H1 (cell line): ENCODE data around the gene AATK. TPM values are rescaled to one million over a fixed set of nuclear protein-coding genes. Genes with fewer than 3 reads are reported as not detected.

ENCODE experiments used
- CTCF ChIA-PET: fragments of 300-600 bp; sonication (Branson Sonifier 250); formaldehyde crosslinking; loops from one replicate; lab custom pipeline; 2021; ENCODE audit not compliant: partially characterized antibody; lab: Charles Lee
- POLR2A ChIA-PET: fragments of 300-600 bp; sonication (Branson Sonifier 250); formaldehyde crosslinking; loops from one replicate; lab custom pipeline; 2021; ENCODE audit warnings: inconsistent platforms; ENCODE audit not compliant: partially characterized antibody; lab: Charles Lee
- DNase-seq, 2 experiments: peaks; one replicate each; pipeline versions ENCODE4 v3.0.0 to v3.0.0-alpha.2; 2010 to 2022; ENCODE audit warnings: low spot score in 2 of 2, low read depth in 1 of 2, mixed read lengths in 1 of 2
- FAIRE-seq: peaks from 2 replicates; lab custom pipeline; 2011; peaks lifted over from hg19 to GRCh38; lab: Jason Lieb, UNC
- H2AFZ ChIP-seq: 2 replicates; pipeline ENCODE4 v1.8.1; 2012; ENCODE audit warnings: low read length, inconsistent platforms
- H2AK5ac ChIP-seq: 2 replicates; pipeline ENCODE4 v1.6.1; 2013; ENCODE audit warnings: low read depth, low read length
- H2BK120ac ChIP-seq: replicated peaks from 2 replicates; pipeline ENCODE3; 2013; ENCODE audit warnings: low read depth, low read length, inconsistent platforms
- H2BK12ac ChIP-seq: 2 replicates; pipeline ENCODE4 v1.6.1; 2013; ENCODE audit warnings: low read depth, low read length
- H2BK15ac ChIP-seq: 2 replicates; pipeline ENCODE4 v1.6.1; 2013; ENCODE audit warnings: low read length
- H2BK20ac ChIP-seq: 2 replicates; pipeline ENCODE4 v1.6.1; 2013; ENCODE audit warnings: low read length
- H2BK5ac ChIP-seq: 2 replicates; pipeline ENCODE4 v1.6.1; 2013; ENCODE audit warnings: low read depth, low read length
- H3K14ac ChIP-seq: 2 replicates; pipeline ENCODE4 v1.6.1; 2013; ENCODE audit warnings: inconsistent platforms; ENCODE audit not compliant: insufficient read length
- H3K18ac ChIP-seq: 2 replicates; pipeline ENCODE4 v1.6.1; 2013; ENCODE audit warnings: low read length; ENCODE audit errors: extremely low read depth
- H3K23ac ChIP-seq: 2 replicates; pipeline ENCODE4 v1.6.1; 2013; ENCODE audit warnings: inconsistent platforms; ENCODE audit not compliant: insufficient read length
- H3K23me2 ChIP-seq: 2 replicates; pipeline ENCODE4 v1.6.1; 2013; ENCODE audit warnings: low read depth, low read length
- H3K27ac ChIP-seq: 2 replicates; pipeline ENCODE4 v1.6.1; 2011; ENCODE audit warnings: low read depth, low read length, inconsistent platforms
- H3K27me3 ChIP-seq, 4 experiments: replicated peaks in 1 of 4; 1 replicate in 1 of 4; 2 replicates in 3 of 4; pipeline versions ENCODE4 v1.6.1 to v1.8.1; 2011 to 2013; ENCODE audit warnings: low read length in 3 of 4, mild to moderate bottlenecking in 3 of 4, inconsistent platforms in 2 of 4, mixed read lengths in 2 of 4, moderate library complexity in 1 of 4; ENCODE audit not compliant: control insufficient read depth in 3 of 4, insufficient read depth in 3 of 4; ENCODE audit errors: extremely low read depth in 1 of 4
- H3K36me3 ChIP-seq, 4 experiments: 2 replicates each; pipeline versions ENCODE4 v1.6.1 to v1.8.1; 2011 to 2013; ENCODE audit warnings: mild to moderate bottlenecking in 4 of 4, low read length in 3 of 4, moderate library complexity in 2 of 4, control low read depth in 1 of 4, inconsistent platforms in 1 of 4; ENCODE audit not compliant: insufficient read depth in 4 of 4, control insufficient read depth in 2 of 4
- H3K4ac ChIP-seq: replicated peaks from 2 replicates; pipeline ENCODE3; 2013; ENCODE audit warnings: low read length, low read depth, mixed read lengths, inconsistent platforms; ENCODE audit not compliant: insufficient read length
- H3K4me1 ChIP-seq, 4 experiments: replicated peaks in 1 of 4; 1 replicate in 1 of 4; 2 replicates in 3 of 4; pipeline versions ENCODE4 v1.6.1 to v1.8.1; 2011 to 2013; ENCODE audit warnings: low read length in 3 of 4, inconsistent platforms in 2 of 4, mixed read lengths in 1 of 4; ENCODE audit not compliant: insufficient read depth in 4 of 4, control insufficient read depth in 3 of 4
- H3K4me2 ChIP-seq, 2 experiments: 2 replicates each; pipeline versions ENCODE4 v1.6.1 to v1.8.1; 2011 to 2013; ENCODE audit warnings: low read depth in 2 of 2, low read length in 2 of 2, control low read depth in 1 of 2, inconsistent platforms in 1 of 2, mild to moderate bottlenecking in 1 of 2; ENCODE audit not compliant: insufficient read depth in 1 of 2
- H3K4me3 ChIP-seq, 4 experiments: fragments of 200-600, 300-600 bp in 1 of 4; sonication (generic), shearing (Covaris generic), sonication (Bioruptor Twin) in 1 of 4; 2 replicates each; pipeline versions ENCODE4 v1.5.1 to v1.8.1; 2011 to 2016; ENCODE audit warnings: low read length in 4 of 4, low read depth in 3 of 4, control low read depth in 2 of 4, inconsistent platforms in 2 of 4, mild to moderate bottlenecking in 2 of 4, mixed read lengths in 1 of 4, moderate library complexity in 1 of 4; ENCODE audit not compliant: insufficient read depth in 2 of 4; ENCODE audit errors: extremely low read depth in 1 of 4
- H3K56ac ChIP-seq: replicated peaks from 2 replicates; pipeline ENCODE3; 2013; ENCODE audit warnings: low read depth, mild to moderate bottlenecking, mixed read lengths, low read length, inconsistent platforms; ENCODE audit not compliant: insufficient read length
- H3K79me1 ChIP-seq: 2 replicates; pipeline ENCODE4 v1.6.1; 2013; ENCODE audit warnings: low read depth, low read length, control low read depth
- H3K79me2 ChIP-seq, 2 experiments: 2 replicates each; pipeline versions ENCODE4 v1.6.1 to v1.8.1; 2012 to 2013; ENCODE audit warnings: low read length in 2 of 2, mild to moderate bottlenecking in 2 of 2, inconsistent platforms in 1 of 2; ENCODE audit not compliant: insufficient read depth in 2 of 2, control insufficient read depth in 1 of 2
- H3K9ac ChIP-seq, 4 experiments: replicated peaks in 1 of 4; 1 replicate in 1 of 4; 2 replicates in 3 of 4; pipeline versions ENCODE4 v1.6.1 to v1.8.1; 2011 to 2013; ENCODE audit warnings: low read depth in 3 of 4, low read length in 3 of 4, control low read depth in 2 of 4, mild to moderate bottlenecking in 2 of 4, moderate library complexity in 2 of 4, inconsistent platforms in 1 of 4; ENCODE audit errors: extremely low read depth in 1 of 4
- H3K9me3 ChIP-seq, 2 experiments: 2 replicates each; pipeline versions ENCODE4 v1.6.1 to v1.8.1; 2012 to 2013; ENCODE audit warnings: mild to moderate bottlenecking in 2 of 2, moderate library complexity in 2 of 2, control low read depth in 1 of 2, inconsistent platforms in 1 of 2, low read depth in 1 of 2, low read length in 1 of 2, mixed read lengths in 1 of 2; ENCODE audit not compliant: insufficient read depth in 2 of 2
- H4K20me1 ChIP-seq, 2 experiments: replicated peaks in 1 of 2; 2 replicates each; pipeline versions ENCODE3 to v1.8.1; 2011 to 2013; ENCODE audit warnings: inconsistent platforms in 2 of 2, low read length in 2 of 2, mild to moderate bottlenecking in 1 of 2; ENCODE audit not compliant: insufficient read depth in 2 of 2, control insufficient read depth in 1 of 2
- H4K5ac ChIP-seq: 2 replicates; pipeline ENCODE4 v1.6.1; 2013; ENCODE audit warnings: low read length, low read depth, mixed read lengths, inconsistent platforms; ENCODE audit not compliant: insufficient read length
- H4K8ac ChIP-seq: 2 replicates; pipeline ENCODE4 v1.8.0; 2013; ENCODE audit warnings: mild to moderate bottlenecking, moderate library complexity, low read length, inconsistent platforms; ENCODE audit not compliant: insufficient read depth; ENCODE audit errors: extremely low read depth
- H4K91ac ChIP-seq: replicated peaks from 2 replicates; pipeline ENCODE3; 2013; ENCODE audit warnings: low read length, mixed read lengths, inconsistent platforms; ENCODE audit not compliant: insufficient read length
- CHD2 ChIP-seq: IDR thresholded peaks from 2 replicates; pipeline ENCODE4 v1.6.1; 2012; ENCODE audit warnings: low read length, improper control_type of control experiment
- GTF2F1 ChIP-seq: IDR thresholded peaks from 2 replicates; pipeline ENCODE4 v1.6.1; 2012; ENCODE audit warnings: low read depth, low read length, improper control_type of control experiment, borderline replicate concordance
- HDAC6 ChIP-seq: IDR thresholded peaks from one replicate; pipeline ENCODE4 v1.7.1; 2012; ENCODE audit warnings: low read depth, mild to moderate bottlenecking, inconsistent platforms, low read length, moderate library complexity
- JUND ChIP-seq: IDR thresholded peaks from 2 replicates; pipeline ENCODE4 v1.6.1; 2011; ENCODE audit warnings: mild to moderate bottlenecking, improper control_type of control experiment, low read length
- MAFK ChIP-seq: IDR thresholded peaks from 2 replicates; pipeline ENCODE4 v1.6.1; 2012; ENCODE audit warnings: low read depth, mild to moderate bottlenecking, improper control_type of control experiment, low read length
- NANOG ChIP-seq: IDR thresholded peaks from 2 replicates; pipeline ENCODE4 v1.6.1; 2011; ENCODE audit warnings: low read length, low read depth, mild to moderate bottlenecking, inconsistent platforms; ENCODE audit not compliant: insufficient read depth, poor library complexity, severe bottlenecking
- SP1 ChIP-seq: IDR thresholded peaks from 2 replicates; pipeline ENCODE4 v1.6.1; 2011; ENCODE audit warnings: low read depth, low read length
- ZNF274 ChIP-seq: IDR thresholded peaks from 2 replicates; pipeline ENCODE4 v1.7.0; 2012; ENCODE audit warnings: low read length, borderline replicate concordance; ENCODE audit errors: extremely low read depth
- WGBS, 2 experiments: shearing (Covaris generic) in 1 of 2; methylation state at CpG; one replicate each; pipeline versions ENCODE4 v1.1.6 to v1.1.7; 2013 to 2015; ENCODE audit warnings: low lambda C conversion rate in 2 of 2, mixed read lengths in 2 of 2, inconsistent platforms in 1 of 2, low coverage in 1 of 2, missing lambda C conversion rate in 1 of 2; ENCODE audit not compliant: insufficient replicate concordance in 2 of 2, insufficient coverage in 1 of 2, insufficient read length in 1 of 2; ENCODE audit errors: extremely low coverage in 1 of 2, missing lambda C conversion rate in 1 of 2; 5-methylcytosine and 5-hydroxymethylcytosine counted together
- polyA plus RNA-seq, 7 experiments: library from polyadenylated mRNA; depleted of rRNA in 3 of 7; stranded (reverse) in 5 of 7; unstranded in 2 of 7; fragments of >200 nt in 5 of 7; fragments of 200-250 nt in 2 of 7; gene quantifications; 1 replicate in 5 of 7; 2 replicates in 1 of 7; 4 replicates in 1 of 7; pipeline versions ENCODE4 v1.2.1 to v1.2.3, GENCODE V29; 2011 to 2013; ENCODE audit warnings: missing spikeins in 2 of 7, mixed read lengths in 2 of 7
- total RNA-seq: library from RNA; stranded (reverse); fragmentation: NEBNext Ultra II Directional; extraction: Animal tissue kit (Norgen Biotek cat#: 25700); gene quantifications from 2 replicates; pipeline ENCODE4 v1.2.1, GENCODE V29; 2021

Gene AATK
- total and polyA plus RNA-seq, 2 of the 8 experiments (the other 6 are each of a cell fraction or from before 2014, with no cell fraction given): 1.7 to 3.5 TPM

DNA sequence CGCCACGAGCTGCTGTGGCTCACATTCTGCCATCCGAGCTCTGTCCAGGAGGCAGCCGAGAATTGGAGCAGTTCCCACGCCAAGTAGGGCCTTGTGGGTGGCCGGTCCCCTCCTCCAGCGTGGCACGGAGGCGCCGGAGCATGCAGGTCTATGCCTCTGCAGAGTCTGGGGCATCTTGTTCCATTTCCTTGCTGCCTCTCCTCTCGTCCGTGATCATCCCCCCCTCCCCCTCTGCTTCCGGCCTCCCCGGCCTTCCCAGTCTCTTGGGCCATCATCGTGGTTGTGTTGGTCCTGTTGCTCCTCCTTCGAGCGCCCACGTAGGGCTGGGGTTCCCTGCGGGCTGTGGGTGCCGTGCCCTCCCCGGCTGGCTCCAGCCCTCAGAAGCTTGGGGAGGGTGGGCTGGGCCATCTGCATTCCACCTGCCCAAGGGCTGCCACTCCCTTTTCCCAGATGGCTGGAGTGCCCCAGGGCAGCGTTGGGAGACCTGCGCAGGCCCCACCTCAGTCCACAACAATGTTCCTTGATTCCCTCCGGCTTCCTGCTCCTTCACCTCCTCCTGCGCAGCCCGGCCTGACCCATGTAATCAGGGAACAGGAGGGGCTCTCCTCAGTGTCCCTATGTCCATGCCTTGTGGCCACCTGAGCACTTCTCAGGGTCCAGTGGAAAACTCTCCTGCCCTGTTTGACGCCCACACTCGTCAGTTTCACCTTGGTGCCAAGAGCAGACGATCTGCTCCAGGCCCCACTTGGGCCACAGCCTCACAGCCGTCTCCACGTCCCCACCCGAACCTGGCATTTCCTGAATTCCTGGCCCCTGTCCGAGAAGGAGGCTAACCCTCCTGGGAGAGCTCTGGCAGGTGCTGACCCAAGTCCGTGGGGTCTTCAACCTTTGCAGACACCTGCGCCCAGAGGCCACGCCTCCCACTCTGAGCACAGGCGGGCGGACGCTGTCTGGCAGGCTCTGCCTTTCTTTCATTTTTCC lies 94.0 kb downstream of the AATK start:
- Histone ChIP-seq H2BK20ac (no peak overlapping the region), H3K27ac (no peak overlapping the region), H3K79me2 (no peaks in the 10 kb centered on the region), H4K5ac (no peak overlapping the region), H2BK12ac (no peak overlapping the region), H3K4me3 (no peak overlapping the region), H2BK15ac (no peak overlapping the region), H4K8ac (peak overlapping the region; percentile 51; the same call in 1 of the 2 replicates), H3K4me2 (no peak overlapping the region), H3K23me2 (no peaks in the 10 kb centered on the region), H3K23ac (no peak overlapping the region), H2BK120ac (no peak overlapping the region), H3K14ac (no peak overlapping the region), H3K36me3 (no peaks in the 10 kb centered on the region; a peak in 1 of 8 replicates), H3K9ac (no peak overlapping the region), H3K79me1 (0 out of 2 replicates have a peak, but pooled peaks cover 8% of the 10 kb centered on the region), H3K18ac (no peak overlapping the region; the same call in 1 of the 2 replicates), H3K56ac (no peak overlapping the region), H3K27me3 (no peaks in the 10 kb centered on the region), H2AFZ (no peak overlapping the region), H3K4me1 (peaks cover 0 to 10% (median 3%) of the 10 kb centered on the region in 4 experiments; a peak in 4 of 7 replicates), H4K91ac (no peak overlapping the region), H3K9me3 (no peaks in the 10 kb centered on the region), H2BK5ac (no peak overlapping the region; the same call in 1 of the 2 replicates), H4K20me1 (peaks cover 0 to 8% of the 10 kb centered on the region in 2 experiments), H3K4ac (no peak overlapping the region), H2AK5ac (no peak overlapping the region)
- 90% methylated on average over 29 of the region's 39 CpGs; no CpG with 5 or more reads in 1 of the 2 experiments for WGBS, 2 experiments
- ChIA-PET POLR2A (interaction anchor here (1.3 to 2.0 kb wide), 2 partner anchors 35 to 41 kb away, joined by 3 to 4 read pairs; no protein-coding TSS in a partner anchor), CTCF (interaction anchor here (0.5 to 1.6 kb wide), 5 partner anchors 13 to 42 kb away, joined by 3 to 6 read pairs (median 4); no protein-coding TSS in a partner anchor)
- no peak for FAIRE-seq
- DNase-seq: no peak
- TF ChIP-seq ZNF274: no peak
- TF ChIP-seq NANOG: no peak
- no peak for TF ChIP-seq MAFK
- TF ChIP-seq CHD2: no peak
- no peak for TF ChIP-seq HDAC6
- no peak for TF ChIP-seq JUND
- no peak for TF ChIP-seq SP1
- TF ChIP-seq GTF2F1: no peak
